ENCODE data around the gene EYS. TPM values are rescaled to one million over a fixed set of nuclear protein-coding genes. Genes with fewer than 3 reads are reported as not detected.

The EYS gene
- total RNA-seq, 4 donors from 2014 or later, result 0.12 to 1.4 (median 0.22) TPM

DNA sequence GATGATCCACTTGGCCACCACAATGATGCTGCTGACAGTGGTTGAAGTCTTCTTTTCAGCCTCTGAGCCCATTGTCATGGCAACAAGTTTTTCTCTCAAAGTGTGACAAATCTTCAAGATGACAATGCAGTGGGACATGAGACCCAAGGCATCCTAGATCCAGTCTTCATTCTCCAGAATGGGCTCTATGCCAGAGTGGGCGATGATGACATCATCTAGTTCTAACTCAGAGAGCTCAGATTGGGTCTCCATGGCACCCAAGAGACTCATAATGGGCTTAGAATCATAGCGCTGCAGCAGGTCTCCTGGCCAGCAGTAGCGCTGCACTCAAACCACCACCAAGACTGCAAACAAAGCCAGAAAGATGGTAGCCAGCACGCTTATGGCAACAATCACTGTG is 973.6 kb downstream of the EYS start:
- DNase-seq (ENCODE audit: low spot score) (no peak), ATAC-seq (ENCODE audit: low FRiP score) (no peak)
- TF ChIP-seq CTCF (IDR thresholded peaks at IDR 0.05), result no peak

DNA sequence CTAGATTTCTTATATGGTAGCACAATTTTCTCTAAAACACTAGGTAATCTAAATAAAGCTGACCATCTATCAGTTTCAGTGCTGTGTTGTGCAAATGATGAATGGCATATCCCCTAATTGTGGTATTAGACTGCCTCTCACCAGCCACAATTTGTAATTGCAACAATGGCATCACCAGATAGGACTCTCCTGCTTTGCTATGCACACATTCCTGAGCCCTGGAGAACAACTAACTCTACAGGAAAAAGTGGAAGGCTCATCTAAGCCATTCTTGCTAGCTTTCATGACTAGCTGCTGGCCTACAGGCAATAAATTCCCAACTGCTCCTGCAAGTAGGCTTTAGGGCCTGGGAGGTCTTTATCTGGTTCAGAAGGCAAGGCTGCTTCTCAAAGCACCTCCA is 974.1 kb downstream of the EYS start:
- ATAC-seq (ENCODE audit: low FRiP score), result no peak
- TF ChIP-seq CTCF (IDR thresholded peaks at IDR 0.05), result no peak
- no peak for DNase-seq (ENCODE audit: low spot score)

GRCh38 chr6:64729522-64729921 is 977.5 kb downstream of the EYS start:
- no peak for ATAC-seq (ENCODE audit: low FRiP score)
- TF ChIP-seq CTCF (IDR thresholded peaks at IDR 0.05), result no peak
- DNase-seq (ENCODE audit: low spot score), result no peak

GRCh38 chr6:64727075-64727474 is 980.0 kb downstream of the EYS start:
- ATAC-seq (ENCODE audit: low FRiP score) (no peak), DNase-seq (ENCODE audit: low spot score) (no peak)
- no peak for TF ChIP-seq CTCF (IDR thresholded peaks at IDR 0.05)

- DNase-seq (ENCODE audit: low spot score) (no peak), ATAC-seq (ENCODE audit: low FRiP score) (no peak)
- no peak for TF ChIP-seq CTCF (IDR thresholded peaks at IDR 0.05)
Measured at GRCh38 chr6:64724091-64724490, 982.9 kb downstream of the EYS start.

GRCh38 chr6:64723327-64724058 is 983.5 kb downstream of the EYS start:
- ATAC-seq (ENCODE audit: low FRiP score) (no peak), DNase-seq (ENCODE audit: low spot score) (no peak)
- no peak for TF ChIP-seq CTCF (IDR thresholded peaks at IDR 0.05)

DNA sequence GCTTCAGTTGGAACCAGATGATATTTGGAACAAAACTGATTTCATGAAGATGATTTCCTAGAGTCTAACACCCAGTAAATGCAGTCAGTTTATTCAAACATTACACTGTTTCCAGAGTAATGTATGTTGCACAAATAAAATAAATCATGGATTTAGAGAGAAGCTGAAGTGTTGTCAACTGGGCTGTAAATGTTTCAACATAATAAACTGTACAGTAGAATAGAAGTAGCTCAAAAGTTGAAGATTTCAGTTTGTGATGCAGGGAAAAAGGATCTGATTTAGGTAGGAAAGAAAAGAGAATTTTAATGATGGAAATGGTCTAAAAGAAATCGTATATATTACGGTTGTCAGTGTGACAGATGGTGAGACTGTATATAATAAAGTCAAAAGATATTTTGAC is 985.2 kb downstream of the EYS start:
- TF ChIP-seq CTCF (IDR thresholded peaks at IDR 0.05), result no peak
- DNase-seq (ENCODE audit: low spot score) (no peak), ATAC-seq (ENCODE audit: low FRiP score) (no peak)

Data from omental fat pad (tissue), 4 donors.